Limb (tissue), 2 donors: ENCODE measurements around the gene NISCH.
A peak's percentile ranks its signal among the peaks of the same experiment; 100 is the strongest.
"Not testable (repeated sequence)": the region's sequence is repeated elsewhere in the genome, so short reads cannot be mapped to it uniquely, and the experiment has no call there.

Experiments
- DNase-seq, 2 donors: peaks; one replicate each; pipeline ENCODE4 v3.0.0-alpha.2; 2016; ENCODE audit errors: extremely low spot score in 2 of 2

NISCH gene

DNA sequence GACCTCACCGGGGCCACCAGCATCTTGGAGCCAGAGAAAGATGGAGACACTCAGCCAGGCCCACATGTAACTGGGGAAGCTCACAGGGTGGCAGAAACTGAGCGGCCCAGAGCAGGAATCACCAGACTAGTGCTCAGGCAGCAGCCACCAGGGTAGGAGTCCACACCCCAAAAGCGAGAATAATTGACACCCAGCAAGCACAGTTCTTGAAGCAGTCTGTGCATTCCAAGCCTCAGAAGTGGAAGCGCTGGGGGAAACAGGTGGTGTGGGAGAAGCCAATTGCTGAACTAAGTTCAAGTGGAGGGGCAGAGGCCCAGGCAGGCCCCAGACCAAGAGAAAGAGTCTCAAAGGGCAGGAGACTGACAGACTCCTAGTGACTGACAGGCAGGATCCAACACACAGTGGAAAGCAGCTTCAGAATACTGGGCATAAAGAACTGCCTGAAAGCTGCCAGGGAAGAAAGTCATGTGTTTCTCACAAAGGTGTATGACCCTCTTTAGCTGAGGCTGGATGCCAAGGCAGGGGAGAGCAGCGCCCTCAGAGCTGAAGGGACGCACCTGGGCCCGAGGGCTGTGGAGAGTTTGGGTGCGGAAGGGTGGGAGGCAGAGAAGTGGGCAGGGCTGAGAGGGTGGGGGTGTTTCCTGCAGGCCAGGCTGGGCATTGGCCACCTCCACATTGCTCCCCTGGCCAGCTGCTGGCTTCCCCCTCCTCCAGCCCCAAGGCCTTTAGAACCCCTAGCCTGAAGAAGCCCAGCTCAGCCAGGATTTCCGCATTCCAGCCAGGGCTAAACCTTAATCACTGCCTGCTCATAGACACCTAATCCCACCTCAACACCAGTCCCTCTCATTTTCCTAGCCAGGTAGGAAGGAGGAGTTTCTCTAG lies 70.5 kb downstream of the NISCH start:
- no peak for DNase-seq

DNA sequence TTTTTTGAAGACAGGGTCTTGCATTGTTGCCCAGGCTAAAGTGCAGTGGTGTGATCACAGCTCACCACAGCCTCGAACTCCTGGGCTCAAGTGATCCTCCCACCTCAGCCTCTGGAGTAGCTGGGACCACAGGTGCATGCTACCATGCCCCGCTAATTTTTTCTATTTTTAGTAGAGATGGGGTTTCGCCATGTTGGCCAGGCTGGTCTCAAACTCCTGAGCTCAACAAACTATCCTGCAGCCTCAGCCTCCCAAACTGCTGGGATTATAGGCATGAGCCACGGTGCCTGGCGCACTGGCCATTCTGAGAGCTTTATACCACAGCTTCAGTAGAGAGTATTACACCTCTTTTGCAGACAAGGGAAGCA lies 71.3 kb downstream of the NISCH start:
- DNase-seq, result not testable (repeated sequence)

DNA sequence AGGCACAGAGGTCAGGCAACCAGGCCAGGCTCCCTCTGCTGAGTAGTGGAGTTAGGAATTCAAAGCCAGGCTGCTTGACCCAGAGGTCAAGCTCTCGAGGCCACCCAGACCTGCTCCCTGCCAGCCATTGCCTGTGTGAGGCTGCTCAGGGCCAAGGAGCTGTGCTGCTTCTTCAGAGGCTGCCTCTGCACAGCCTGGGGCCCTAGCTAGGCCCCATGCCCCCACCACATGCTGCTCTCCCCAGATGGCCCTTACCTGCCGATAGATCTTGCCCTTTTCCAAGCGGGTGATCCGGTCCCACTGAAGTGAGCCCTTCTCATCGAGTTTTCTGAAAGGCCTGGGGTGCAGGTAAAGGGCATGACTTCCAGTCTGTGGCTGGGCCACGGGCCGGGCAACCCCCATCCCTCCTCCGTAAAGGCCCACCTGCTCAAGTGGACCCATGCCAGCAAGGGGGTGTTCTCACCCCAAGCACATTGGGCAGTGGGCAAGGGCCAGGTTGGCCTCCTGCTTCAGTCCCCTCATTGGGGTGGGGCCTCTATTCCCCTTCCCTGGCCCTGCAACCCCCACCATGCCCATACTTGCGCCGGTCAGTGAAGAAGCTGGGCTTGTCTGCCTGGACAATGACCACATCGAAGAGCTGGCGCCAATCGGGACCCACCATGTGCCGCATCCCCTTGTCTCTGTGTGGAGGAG lies 71.8 kb downstream of the NISCH start:
- DNase-seq, result no peak

DNA sequence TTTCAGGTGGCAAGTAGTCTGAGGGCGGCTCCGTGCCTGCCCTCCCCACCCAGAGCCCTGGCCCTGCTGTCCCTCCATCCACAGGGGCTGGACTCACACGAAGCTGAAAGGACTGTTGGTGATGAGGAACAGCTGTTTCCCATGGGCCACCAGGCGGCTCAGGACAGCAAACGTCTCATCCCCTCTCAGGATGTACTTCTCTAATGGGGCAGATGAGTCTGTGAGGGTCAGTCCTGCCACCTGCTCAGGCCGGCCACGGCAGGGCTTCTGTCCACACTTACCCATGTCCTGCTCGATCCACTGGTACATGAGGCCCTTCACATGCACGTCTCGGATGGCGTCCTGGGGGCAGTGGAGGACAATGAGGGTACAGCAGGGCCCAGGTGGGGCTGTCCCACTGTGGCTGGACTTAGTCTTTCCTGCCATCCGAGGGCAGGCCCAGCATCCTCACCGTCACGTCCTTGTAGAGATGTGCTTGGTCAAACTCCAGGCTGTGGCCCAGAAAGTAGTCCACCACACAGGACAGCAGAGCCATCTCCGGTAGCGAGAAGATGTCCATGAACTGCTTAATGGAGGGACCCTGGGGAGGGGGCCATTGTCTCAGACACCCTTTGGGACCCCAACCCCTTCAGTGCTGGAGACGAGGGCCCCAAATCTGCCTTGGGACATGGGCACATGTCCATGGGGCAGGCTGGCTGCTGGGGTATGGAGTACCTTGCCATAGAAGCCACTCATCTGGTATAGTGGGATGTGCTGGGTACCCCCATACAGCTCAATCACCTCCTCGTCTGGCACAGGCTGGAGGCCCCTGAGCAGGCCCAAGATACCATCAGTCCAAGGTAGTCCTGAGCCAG lies 72.6 kb downstream of the NISCH start:
- DNase-seq, result no peak

DNA sequence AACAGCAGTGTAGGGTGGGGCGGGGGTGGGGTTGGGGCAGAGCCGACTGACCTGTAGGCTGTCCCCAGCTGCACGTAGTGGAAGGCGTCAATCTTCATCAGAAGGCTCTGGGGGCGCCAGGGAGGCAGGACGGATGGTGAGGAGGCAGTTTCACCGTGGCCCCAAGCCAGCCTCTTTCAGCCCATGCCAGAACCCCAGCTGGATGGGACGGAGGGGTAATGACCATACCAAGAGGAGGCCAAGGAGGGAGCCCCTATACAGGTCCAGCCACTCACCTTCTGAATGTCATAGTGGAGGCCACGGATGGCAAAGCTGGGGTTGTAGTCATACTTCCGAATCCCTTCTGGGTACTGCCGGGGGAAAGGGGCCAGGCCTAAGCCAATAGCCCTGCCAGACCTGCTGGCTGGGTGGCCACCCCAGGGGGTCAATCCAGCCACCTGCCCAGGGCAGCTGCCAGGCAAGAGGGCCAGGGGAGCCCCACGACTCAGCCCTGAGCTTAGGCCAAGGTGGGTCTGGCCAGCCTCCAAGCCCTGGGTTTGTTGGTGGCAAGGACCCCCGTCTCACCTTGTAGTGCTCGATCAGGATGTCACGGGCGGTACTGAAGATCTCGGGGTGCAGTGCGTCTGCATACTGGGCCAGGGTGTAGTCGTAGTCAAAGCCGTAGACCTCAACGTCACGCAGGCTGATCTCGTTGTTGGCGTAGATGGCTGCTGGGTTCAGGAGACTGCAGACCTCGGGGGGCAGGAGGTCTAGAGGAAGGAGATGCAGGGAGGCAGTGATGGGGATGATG lies 73.4 kb downstream of the NISCH start:
- DNase-seq, result no peak

DNA sequence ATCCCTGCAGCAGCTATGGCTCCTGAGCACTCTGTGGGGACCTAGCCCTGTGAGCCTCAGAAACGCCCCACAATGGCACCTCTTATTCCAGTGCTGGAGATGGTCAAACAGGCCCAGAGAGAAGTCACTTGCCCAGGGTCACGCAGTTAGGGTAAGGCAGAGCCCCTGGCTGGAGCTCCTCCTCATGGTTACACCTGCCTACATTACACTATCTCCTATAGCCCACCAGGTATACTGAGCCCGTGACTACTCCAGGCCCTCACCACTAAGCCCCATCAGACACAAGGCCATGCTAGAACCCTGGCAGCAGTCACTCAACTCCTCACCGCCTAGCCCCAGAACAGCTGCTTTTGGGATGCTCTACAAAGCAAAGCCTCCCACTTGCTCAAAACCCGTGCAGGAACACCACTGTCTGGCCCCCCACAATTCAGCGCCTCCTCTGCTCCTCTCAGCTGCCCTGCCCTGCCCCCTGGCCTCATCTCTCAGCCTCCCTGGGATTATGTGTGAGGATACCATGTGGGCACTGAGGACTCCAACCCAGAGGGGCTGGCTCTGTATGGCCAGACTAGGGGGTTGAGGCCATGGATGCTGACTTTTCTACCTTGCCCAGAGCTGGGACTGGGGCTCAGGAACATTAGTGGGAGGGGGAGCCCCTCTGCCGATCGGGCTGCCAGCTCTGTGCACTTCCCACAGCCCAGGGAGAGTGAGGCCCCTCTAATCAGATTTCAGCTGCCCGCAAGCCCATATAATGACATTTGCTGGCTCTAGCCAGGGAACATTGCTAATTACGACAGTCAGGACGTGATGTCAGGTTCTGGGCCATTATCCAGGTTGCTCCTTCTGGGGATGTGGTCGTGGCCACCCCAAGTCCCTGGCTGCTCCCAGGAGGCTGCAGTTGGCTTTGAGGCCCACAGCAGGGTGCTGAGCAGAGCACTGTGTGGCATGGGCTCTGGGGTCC lies 74.3 kb downstream of the NISCH start:
- peak in 1 of 2 donors; percentile 26 for DNase-seq

DNA sequence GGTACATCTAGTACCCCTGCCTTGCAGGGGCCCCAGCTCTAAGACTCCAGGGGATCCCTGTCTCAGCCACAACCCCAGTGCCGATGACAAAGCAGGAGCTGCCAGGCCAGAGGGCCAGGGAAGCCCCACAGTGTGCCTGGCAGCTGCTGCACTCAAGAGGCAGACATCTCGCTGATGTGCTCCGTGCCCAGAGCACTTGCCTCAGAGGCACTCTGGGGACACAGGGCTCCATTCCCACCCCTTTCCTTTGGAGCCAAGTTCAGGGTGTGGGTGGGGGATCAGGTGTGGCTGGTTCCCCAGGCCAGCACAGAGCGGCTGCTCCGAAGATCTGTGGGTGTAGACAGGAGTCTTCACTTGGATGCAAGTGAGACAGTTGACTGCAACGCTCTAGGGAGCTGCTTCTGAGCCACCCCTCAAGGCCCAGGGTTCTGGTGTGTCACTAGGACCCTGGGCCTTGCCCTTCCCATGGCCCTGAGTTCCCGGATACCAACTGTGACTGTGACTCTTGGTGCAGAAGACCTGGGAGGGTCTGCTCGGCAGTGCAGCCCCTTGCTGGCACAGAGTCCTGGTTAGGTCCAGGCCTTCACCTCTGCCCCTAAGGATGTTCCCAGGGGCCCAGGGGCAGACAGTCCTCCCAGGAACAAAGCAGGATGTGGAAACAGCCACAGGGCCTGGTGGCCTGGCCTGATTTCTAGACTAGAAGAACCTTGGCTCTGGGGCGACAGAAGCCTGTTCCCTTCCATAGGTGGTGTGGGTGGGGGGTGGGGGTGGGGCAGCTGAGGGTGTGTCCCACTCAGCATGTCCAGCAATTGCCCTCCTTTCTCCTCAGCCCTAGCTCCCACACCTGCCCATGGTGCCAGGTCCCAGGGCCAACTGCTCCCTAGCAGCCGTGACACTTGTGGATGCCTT lies 75.8 kb downstream of the NISCH start:
- peak in 1 of 2 donors; percentile 28 for DNase-seq

DNA sequence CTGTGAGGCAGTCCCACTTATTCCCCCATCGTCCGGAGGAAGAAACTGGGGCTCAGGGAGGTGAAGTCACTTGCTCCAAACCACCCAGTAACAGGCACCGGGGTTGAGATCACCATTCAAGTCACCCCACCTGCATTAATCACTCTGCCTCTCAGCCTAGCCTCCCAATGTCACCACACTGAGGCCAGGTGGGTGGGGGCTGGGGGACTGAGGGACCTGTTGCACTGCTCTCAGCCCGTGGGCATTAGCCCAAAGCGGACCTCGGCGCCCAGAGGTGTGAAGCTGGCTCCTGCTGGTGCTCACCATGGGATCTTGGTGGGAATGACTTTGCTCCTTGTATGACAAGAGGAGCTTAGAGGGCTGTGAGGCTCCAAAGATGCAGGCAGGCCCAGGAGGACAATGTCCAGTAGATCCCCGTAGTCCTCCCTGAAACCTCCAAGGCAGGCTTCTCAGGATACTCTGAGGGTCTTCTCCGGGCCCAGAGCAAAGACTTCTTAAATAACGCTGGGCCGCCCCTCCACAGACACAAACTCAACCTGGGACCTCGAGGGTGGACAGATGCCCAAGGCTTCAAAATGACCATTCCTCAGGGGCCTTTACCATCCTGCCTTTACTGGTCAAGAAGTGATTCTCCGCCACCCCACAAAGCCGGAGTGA lies 76.6 kb downstream of the NISCH start:
- DNase-seq, result peak in 1 of 2 donors; percentile 27

DNA sequence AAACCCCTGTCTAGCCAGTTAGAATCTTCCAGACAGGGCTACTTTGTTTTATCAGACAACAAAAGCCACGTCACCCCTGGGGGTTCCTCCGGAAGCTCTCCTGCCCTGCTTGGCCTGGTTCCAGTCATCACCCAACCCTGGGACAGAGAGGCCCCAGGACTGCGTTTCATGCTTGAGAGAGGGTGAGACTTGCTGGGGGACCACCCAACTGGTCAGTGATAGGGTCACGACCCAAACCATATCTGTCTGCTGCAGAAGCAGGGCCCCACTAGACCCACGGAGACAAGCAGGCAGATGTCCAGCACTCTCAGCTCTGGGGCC lies 77.1 kb downstream of the NISCH start:
- peak in 1 of 2 donors; percentile 50 for DNase-seq

DNA sequence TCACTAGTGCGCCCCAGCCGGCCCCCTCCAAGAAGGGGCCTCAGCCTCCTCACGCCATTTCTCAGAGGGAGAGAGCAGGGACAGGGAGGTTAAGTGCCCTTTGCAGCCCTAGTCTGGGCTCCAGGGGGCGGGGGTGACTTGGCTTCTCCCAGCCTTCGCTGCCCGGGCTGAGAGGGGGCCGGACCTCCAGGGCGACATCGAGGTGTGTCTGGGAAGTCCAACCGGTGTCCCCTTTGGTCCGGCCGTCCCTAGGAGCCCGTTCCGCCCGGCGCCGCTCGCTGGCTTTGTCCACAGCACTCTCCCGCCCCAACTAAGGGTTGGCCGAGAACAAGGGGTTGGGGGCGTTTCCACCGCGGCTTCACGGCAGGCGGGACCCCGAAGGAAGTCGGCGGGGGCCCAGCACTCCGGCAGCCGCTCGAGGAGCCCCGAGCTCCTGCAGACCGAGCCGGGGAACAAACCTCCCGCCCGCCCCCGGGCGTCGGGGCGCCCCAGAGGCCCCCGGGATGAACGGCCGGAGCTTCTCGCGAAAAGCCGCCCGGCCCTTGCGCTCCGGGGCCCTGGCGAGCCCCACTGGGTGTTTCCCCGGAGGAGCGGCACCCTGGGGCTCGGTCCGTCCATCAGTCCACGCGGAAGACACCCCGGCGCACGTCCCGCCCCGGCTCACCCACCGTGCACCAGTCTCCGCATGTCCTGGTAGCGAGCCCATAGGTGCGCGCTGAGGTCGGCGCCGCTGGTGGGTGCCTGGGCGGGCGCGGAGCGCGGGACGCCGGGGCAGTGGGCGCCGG lies 77.6 kb downstream of the NISCH start:
- peak in 1 of 2 donors; percentile 60 for DNase-seq

DNA sequence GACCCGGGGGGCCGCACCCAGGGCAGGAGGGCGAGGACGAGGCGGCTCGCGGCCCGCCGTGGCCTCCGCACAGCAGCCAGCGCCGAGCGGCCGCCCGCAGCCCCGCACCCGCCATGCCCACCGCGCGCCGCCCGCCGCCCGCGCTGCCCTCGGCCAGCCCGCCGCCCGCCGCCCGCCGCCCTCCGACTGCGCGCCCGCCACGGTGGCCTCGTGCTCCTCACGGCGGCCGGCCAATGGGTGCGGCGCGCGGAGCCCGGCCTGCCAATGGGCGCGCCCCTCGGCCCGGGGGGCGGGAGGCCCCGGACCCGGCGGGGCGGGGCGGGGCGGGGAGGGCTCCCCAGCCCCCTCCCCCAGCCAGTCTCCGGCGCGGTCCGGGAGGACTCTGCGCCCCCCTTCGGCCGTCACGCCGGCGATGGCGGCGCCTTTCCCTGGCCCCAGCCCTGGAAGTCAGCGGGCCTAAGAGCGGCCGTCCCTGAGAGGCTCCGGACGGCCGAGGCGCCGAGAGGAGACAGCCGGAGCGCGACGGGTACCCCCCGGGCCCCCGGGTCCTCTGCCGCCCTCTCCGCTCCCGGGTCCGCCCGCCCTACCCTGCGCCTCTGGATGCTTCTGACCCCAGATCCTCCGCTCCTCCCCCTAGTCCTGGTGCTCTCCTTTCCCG lies 78.3 kb downstream of the NISCH start, which contains the start of gene NT5DC2:
TSS of gene NT5DC2 (minus strand) at position 235 of the 658 bp plus-strand sequence. CDS start at position 115, 120 bp downstream.
- DNase-seq, result peak; percentile 84 to 91

DNA sequence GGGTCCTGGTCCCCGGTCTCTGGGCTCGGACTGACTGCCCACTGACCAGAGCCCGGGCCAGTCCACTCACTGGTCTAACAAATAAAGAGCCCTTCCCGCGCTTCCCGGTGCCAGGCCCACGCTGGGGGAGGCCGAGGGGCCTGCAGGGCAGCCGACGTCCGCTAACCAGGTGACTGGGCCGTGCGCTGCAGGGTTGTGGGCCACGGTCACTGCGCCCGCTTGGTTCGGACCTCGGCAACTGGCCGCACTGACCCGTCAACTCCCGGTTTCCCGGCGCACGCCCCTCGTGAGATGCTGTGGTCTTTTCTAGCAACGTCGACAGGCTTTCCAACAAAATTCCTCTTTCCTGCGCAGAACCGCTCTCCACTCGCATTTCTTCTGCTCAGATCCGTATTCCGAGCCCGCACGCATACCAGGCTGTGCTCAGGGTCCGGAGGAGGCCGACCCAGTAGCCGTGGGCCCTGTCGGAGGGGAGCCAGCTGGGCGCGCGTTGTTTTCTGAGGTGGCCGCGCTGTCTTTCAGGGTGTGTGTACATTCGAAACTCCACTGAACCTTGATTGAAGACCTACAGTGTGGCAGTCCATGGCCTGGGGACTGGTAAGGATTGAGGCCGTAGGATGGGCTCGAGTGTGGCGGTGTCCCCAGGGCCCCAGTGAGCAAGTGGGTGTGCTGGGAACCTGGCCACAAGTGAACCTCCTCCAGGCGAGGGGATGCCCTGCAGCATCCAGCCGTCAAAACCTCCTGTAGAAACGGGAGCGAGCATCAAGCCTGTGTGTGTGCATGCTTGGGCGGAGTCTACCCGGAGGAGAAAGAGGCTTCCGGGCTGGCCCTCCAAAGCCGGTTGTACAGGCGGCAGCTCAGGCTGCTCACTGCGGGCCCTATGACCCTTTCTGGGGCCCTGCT lies 79.1 kb downstream of the NISCH start:
- peak; percentile 19 to 42 for DNase-seq

DNA sequence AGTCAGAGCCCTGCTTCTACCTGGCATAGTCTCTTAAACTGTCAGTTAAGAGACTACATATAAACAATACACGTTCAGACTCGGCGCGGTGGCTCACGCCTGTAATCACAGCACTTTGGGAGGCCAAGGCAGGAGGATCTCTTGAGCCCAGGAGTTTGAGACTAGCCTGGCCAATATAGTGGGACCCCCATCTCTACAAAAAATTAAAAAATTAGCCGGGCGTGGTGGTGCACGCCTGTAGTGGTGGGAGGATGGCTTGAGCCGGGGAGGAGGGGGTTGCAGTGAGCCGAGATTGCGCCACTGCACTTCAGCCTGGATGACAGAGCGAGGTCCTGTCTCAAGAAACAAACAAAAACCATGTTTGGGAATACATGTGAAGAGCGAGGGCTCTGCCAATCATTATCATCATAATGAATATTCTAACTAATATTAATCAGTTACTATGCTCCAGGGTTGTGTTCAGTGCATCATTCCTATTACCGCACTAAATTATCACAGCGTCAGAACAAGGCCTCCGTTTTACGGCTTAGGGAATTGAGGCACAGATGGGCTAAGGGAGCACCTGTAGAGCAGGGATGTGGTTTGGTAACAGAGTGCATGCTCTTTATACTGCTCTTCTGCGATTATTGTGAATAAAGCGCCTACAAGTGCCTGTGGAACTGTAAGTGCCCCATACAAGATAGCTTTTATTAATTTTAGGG lies 80.2 kb downstream of the NISCH start:
- DNase-seq, result no peak

DNA sequence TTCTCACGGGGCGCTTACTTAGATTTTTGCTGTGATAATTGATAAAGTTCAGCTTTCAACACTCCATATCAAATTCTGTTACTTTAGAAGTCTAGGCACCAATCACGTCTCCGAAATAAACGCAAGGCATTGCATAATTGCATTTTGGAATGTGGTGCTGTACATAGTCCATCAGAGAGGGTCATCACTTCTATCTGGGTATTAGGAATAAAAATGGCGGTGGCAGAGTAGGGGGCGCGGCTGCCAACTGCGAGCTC lies 80.6 kb downstream of the NISCH start:
- DNase-seq, result no peak

DNA sequence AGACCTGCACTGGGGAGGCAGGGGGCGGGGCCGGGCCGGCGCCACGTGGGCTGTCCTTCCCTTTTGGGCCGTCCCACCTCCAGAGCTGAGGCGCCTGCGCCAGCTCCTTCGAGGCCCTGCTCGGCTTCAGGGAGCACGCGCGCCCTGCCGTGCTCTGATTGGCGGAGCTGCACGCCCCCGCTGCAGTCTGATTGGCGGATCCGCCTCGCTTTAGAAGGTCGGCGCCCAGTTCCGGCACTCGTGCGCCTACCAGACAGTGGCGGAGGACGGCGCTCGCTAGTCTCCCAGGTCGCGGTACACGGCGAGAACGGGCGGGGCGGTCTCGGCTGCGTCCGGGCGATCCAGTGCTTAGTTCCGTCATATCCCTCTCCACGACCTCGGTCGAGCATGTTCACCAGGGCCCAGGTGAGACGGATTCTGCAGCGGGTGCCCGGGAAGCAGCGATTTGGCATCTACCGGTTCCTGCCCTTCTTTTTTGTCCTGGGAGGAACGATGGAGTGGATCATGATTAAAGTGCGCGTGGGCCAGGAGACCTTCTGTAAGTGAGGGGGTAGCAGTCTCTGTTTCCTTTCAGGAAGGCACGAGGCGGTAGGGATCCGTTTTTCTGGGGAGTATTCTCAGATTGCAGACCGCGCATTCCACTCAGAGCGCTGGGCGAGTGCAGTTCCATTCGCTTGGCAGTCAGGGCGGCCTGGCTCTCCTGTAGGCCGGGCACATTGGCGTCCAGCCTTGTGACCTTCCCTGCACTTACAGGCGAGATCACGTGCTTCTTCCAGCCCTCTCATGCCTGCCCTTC lies 81.2 kb downstream of the NISCH start, which contains the start of gene UQCC5:
TSS of gene UQCC5 (plus strand) at position 237 of the 796 bp plus-strand sequence. CDS start at position 388, 151 bp downstream.
- peak; percentile 96 to 97 for DNase-seq
